Adrenal gland (tissue), 5 donors: ENCODE results near the gene IFRD2.

Experiments
- CTCF ChIP-seq, 6 experiments: fragments of 450-650 bp in 4 of 6; fragments of 200-600 bp in 2 of 6; sonication (generic) in 1 of 6; IDR thresholded peaks; 1 replicate in 5 of 6; 2 replicates in 1 of 6; pipeline versions ENCODE4 v1.5.1 to v1.8.0; 2016 to 2021; ENCODE audit warnings: antibody characterized with exemption in 6 of 6, mild to moderate bottlenecking in 2 of 6, moderate library complexity in 1 of 6
- POLR2A ChIP-seq, 2 donors: fragments of 450-650 bp; IDR thresholded peaks; one replicate each; pipeline ENCODE4 v1.6.1; 2017; ENCODE audit warnings: antibody characterized with exemption in 2 of 2, mild to moderate bottlenecking in 2 of 2, moderate library complexity in 1 of 2
- donor health status: DM: no; HTN: no; CAD: no.

DNA sequence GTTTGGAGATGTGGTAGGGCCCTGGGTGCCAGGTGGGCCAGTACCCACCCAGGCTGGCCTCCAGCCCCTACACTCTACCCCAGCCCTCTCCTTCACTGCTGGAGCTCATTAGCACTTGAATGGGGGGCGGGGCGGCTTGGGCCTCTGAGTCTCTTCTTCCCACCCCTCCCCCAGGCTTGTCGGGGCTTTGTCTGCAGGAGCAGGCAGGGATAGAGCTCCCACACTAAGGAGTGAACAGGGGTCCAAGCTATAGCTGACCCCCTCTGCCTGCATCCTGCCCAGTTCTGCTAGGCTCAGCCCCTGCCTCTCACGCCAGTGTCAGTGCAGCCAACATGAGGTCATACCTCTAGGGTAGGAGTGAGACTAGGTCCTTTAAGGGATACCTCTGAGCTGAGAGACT lies 51.1 kb downstream of the IFRD2 start:
- TF ChIP-seq POLR2A (IDR thresholded peaks at IDR 0.05) (no peak), CTCF (IDR thresholded peaks at IDR 0.05) (no peak)
